Neural progenitor cell (in vitro differentiated cells): Measurements from ENCODE around the gene MPRIP.

Experiments
- CTCF ChIP-seq: fragments of 200-600 bp; sonication (generic); IDR thresholded peaks from 2 replicates; pipeline ENCODE4 v1.5.1; 2017; ENCODE audit warnings: antibody characterized with exemption, mild to moderate bottlenecking
- EZH2 ChIP-seq: fragments of 200-600 bp; sonication (generic); IDR thresholded peaks from 2 replicates; pipeline ENCODE4 v1.6.1; 2017; ENCODE audit warnings: antibody characterized with exemption, mild to moderate bottlenecking, moderate library complexity

GRCh38 chr17:16997514-16998429 lies 44.5 kb upstream of the MPRIP start:
- TF ChIP-seq CTCF = no peak
- TF ChIP-seq EZH2 = no peak
